Measurements from ENCODE around the gene TLR10. TPM values are rescaled to one million over a fixed set of nuclear protein-coding genes. Genes with fewer than 3 reads are reported as not detected.

The TLR10 gene
- total and polyA plus RNA-seq, 7 experiments from 2014 or later: 0.13 to 1.6 (median 0.25) TPM; not detected in 1

DNA sequence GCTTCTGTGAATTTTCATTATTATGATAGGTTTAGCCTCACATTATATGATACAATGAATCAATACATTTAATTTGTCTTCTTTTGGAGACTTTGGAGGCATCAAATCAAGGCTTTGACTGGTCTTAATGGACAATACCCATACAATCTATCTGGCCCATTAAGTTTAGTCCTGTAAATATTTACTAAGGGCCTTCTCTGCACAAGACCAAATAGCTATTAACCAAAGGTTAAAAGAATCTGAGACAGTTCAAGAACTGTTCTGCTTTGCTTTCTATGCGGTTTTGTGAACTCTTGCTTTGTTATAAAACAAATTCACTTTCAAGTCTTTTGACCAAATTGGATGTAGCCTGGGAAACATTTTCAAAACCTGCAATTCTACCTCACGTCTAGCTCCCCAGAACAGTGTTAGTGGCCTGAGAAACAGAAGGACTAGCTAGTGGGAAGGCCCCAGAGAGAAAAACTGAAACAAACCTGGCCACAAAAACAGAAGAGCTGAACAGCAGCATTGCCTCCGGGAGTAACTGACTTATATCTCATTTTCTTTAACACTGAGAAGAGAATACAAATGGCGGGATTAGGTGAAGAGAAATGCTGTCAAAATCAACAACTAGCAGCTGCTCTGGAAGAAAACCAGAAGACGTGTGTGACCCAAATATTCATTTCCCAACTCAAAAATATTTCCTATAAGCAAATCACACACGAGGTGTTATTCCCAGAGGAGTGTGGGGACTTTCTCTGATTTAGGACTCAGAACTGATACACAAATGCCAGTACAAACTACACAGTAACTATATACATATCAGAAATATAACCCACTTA, 21.3 kb upstream of the TLR10 start:
- peaks cover 16 to 50% (median 31%) of the 10 kb centered on the region in 11 donors for H3K9me3 Mint-ChIP-seq
- peak; percentile 36 for ATAC-seq
- Histone ChIP-seq H3K27ac (ENCODE audit: low read depth, low read length) (peak overlapping the region; percentile 61), H3K36me3 (ENCODE audit: control insufficient read depth in 2 of 3, insufficient read depth in 3 of 3, low read length in 3 of 3) (peaks cover 4 to 37% (median 9%) of the 10 kb centered on the region in 3 experiments), H3K4me1 (ENCODE audit: control insufficient read depth in 2 of 2, insufficient read depth in 2 of 2, low read length in 2 of 2) (peaks cover 8 to 12% of the 10 kb centered on the region in 2 donors), H3K9me3 (ENCODE audit: control insufficient read depth in 2 of 3, low read length in 3 of 3) (peaks cover 0 to 41% (median 4%) of the 10 kb centered on the region in 3 experiments), H3K4me3 (ENCODE audit: low read length) (peak overlapping the region; percentile 51), H3K27me3 (ENCODE audit: control insufficient read depth in 2 of 2, insufficient read depth in 2 of 2, low read length in 2 of 2) (no peaks in the 10 kb centered on the region)
- intact Hi-C loops (cut with micrococcal nuclease): loop anchor here (1.0 to 2.0 kb wide), 9 partner anchors 17 to 742 kb away; partner anchors contain the start of genes TLR6 (in 2 of the 2) and WDR19 (in 1 of the 2)
- peak overlapping the region; percentile 87 to 95 (median 90) for H3K4me3 Mint-ChIP-seq
- peaks cover 28 to 46% (median 39%) of the 10 kb centered on the region in 7 donors for H3K4me1 Mint-ChIP-seq
- ChIA-PET POLR2A (interaction anchor here (0.6 to 1.7 kb wide), 4 partner anchors 10 to 130 kb away, joined by 4 to 7 read pairs (median 6); no protein-coding TSS in a partner anchor), CTCF (interaction anchor here (0.6 to 3.1 kb wide), 21 partner anchors 10 to 744 kb away, joined by 3 to 41 read pairs (median 4); partner anchors contain the start of gene TLR10)
- peaks cover 0 to 1% (median 0%) of the 10 kb centered on the region in 5 donors for H3K27me3 Mint-ChIP-seq
- peaks cover 34 to 52% (median 44%) of the 10 kb centered on the region in 5 donors for H3K36me3 Mint-ChIP-seq
- peak in 2 of 9 donors; percentile 8 to 30 for DNase-seq
- peak overlapping the region; percentile 87 to 99 (median 94) for H3K27ac Mint-ChIP-seq

DNA sequence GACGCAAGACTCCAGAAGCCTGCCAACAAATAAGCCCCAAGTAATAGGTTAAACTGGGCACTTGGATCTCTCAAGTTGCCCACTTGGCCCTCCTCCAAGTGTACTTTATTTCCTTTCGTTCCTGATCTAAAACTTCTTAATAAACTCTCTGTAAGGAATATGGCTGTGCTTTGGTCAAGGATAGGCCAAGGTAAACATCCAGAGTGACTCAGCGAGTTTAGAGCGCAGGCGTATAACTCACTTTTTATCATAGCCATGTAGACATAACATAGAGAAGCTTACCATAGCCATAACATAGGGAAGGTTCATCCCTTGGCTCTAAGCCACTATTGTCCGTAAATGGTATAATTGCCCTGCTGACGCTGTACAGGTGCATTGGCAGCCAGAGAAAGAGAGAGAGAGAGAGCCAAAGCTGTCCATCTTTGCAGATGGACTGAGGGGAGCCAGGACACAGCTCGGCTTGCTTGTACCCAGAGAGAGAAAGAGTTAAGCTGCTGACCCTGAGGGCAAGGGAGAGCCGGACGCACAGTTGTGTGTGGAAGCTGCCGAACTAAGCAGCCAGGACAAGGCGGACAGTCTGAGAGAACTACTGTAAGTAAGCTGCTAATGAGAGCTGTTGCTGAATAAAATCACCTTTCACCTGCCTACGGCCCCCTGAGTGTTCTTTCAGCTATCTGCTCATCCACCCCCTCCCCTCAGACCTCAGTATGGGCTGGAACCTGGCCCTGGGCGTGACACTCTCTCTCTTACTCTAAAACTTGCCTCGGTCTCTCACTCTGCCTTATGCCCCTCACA, 20.0 kb upstream of the TLR10 start:
- Histone ChIP-seq H3K9me3 (ENCODE audit: control insufficient read depth in 2 of 3, low read length in 3 of 3) (peaks cover 0 to 52% (median 4%) of the 10 kb centered on the region in 3 experiments), H3K36me3 (ENCODE audit: control insufficient read depth in 2 of 3, insufficient read depth in 3 of 3, low read length in 3 of 3) (peaks cover 4 to 47% (median 16%) of the 10 kb centered on the region in 3 experiments), H3K27me3 (ENCODE audit: control insufficient read depth in 2 of 2, insufficient read depth in 2 of 2, low read length in 2 of 2) (no peaks in the 10 kb centered on the region), H3K4me3 (ENCODE audit: low read length) (no peak overlapping the region), H3K27ac (ENCODE audit: low read depth, low read length) (no peak overlapping the region), H3K4me1 (ENCODE audit: control insufficient read depth in 2 of 2, insufficient read depth in 2 of 2, low read length in 2 of 2) (peaks cover 8 to 12% of the 10 kb centered on the region in 2 donors)
- peaks cover 28 to 46% (median 39%) of the 10 kb centered on the region in 7 donors for H3K4me1 Mint-ChIP-seq
- intact Hi-C loops (cut with micrococcal nuclease): no loop called here
- DNase-seq (peak in 3 of 9 donors; percentile 8 to 30 (median 10)), ATAC-seq (no peak)
- H3K27me3 Mint-ChIP-seq: no peaks in the 10 kb centered on the region
- H3K9me3 Mint-ChIP-seq: peaks cover 17 to 63% (median 34%) of the 10 kb centered on the region in 11 donors
- ChIA-PET CTCF (interaction anchor here (0.9 to 3.1 kb wide), 8 partner anchors 8 to 60 kb away, joined by 3 to 41 read pairs (median 4); partner anchors contain the start of gene TLR10), POLR2A (interaction anchor here (0.5 kb wide), 1 partner anchor 362 kb away, joined by 3 read pairs; no protein-coding TSS in a partner anchor)
- peak overlapping the region in 6 of 9 donors; percentile 6 to 99 (median 85) for H3K27ac Mint-ChIP-seq
- peak overlapping the region in 9 of 10 donors; percentile 13 to 92 (median 89) for H3K4me3 Mint-ChIP-seq
- H3K36me3 Mint-ChIP-seq: peaks cover 35 to 65% (median 57%) of the 10 kb centered on the region in 5 donors

DNA sequence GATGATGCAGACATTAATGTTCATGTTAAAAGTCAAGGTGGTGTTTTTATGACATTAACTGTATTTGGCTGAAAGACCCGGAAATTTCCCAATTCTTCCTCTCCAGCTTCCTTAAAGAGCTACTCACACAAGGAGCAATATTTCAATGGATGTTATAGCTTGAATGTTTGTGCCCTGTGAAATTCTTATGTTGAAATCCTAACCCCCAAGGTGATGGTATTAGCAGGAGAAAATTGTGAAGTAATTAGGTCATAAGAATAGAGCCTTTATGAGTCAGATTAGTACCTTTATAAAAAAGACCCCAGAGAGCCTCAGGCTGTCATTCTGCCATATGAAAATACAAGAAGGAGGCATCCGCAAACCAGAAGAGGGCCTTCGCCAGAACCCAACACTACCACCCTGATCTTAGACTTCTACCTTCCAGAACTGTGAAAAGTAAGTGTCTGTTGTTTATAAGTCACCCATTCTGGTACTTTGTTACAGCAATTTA, 18.2 kb upstream of the TLR10 start:
- no peak for DNase-seq
- H3K36me3 ChIP-seq (ENCODE audit: control insufficient read depth in 2 of 3, insufficient read depth in 3 of 3, low read length in 3 of 3): peaks cover 4 to 47% (median 16%) of the 10 kb centered on the region in 3 experiments
- Mint-ChIP-seq H3K27ac (no peak overlapping the region), H3K36me3 (peaks cover 41 to 78% (median 71%) of the 10 kb centered on the region in 5 donors), H3K4me3 (peak overlapping the region in 1 of 10 donors; percentile 18), H3K9me3 (peaks cover 17 to 81% (median 42%) of the 10 kb centered on the region in 11 donors), H3K4me1 (peaks cover 26 to 45% (median 37%) of the 10 kb centered on the region in 7 donors), H3K27me3 (no peaks in the 10 kb centered on the region)
- H3K27ac ChIP-seq (ENCODE audit: low read depth, low read length): no peak overlapping the region
- H3K27me3 ChIP-seq (ENCODE audit: control insufficient read depth in 2 of 2, insufficient read depth in 2 of 2, low read length in 2 of 2): no peaks in the 10 kb centered on the region
- no peak for ATAC-seq
- ChIA-PET CTCF (interaction anchor here (0.8 kb wide), 1 partner anchor 8 kb away, joined by 3 read pairs; no protein-coding TSS in a partner anchor), POLR2A (interaction anchor here (0.6 kb wide), 1 partner anchor 600 kb away, joined by 3 read pairs; no protein-coding TSS in a partner anchor)
- intact Hi-C loops (cut with micrococcal nuclease): no loop called here
- peaks cover 4 to 61% (median 7%) of the 10 kb centered on the region in 3 experiments for H3K9me3 ChIP-seq (ENCODE audit: control insufficient read depth in 2 of 3, low read length in 3 of 3)
- peaks cover 8 to 11% of the 10 kb centered on the region in 2 donors for H3K4me1 ChIP-seq (ENCODE audit: control insufficient read depth in 2 of 2, insufficient read depth in 2 of 2, low read length in 2 of 2)
- no peak overlapping the region for H3K4me3 ChIP-seq (ENCODE audit: low read length)

DNA sequence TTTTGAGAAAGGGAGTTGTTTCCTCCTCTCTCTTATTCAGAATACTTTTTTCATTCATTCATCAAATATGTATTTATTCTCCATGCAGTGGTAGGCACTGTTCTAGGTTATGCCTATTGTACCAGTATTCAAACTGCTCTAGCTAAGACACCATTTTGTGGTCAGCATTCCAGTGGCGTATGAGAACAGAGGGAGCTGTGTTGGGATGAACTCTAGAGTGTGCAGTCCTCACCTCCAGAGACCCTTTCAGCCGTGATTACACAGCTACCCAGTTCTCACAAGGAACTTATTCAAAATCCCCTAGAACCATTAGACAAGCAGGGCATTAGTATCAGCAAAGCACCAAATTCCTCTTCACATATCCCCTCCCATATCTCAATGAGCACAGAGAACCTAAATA, 17.6 kb upstream of the TLR10 start:
- ChIA-PET CTCF (no interaction called here), POLR2A (interaction anchor here (0.6 kb wide), 1 partner anchor 599 kb away, joined by 3 read pairs; no protein-coding TSS in a partner anchor)
- intact Hi-C loops (cut with micrococcal nuclease): no loop called here
- DNase-seq (no peak), ATAC-seq (no peak)
- no peak overlapping the region for H3K27ac Mint-ChIP-seq
- Histone ChIP-seq H3K36me3 (ENCODE audit: control insufficient read depth in 2 of 3, insufficient read depth in 3 of 3, low read length in 3 of 3) (peaks cover 4 to 47% (median 16%) of the 10 kb centered on the region in 3 experiments), H3K4me3 (ENCODE audit: low read length) (no peak overlapping the region), H3K9me3 (ENCODE audit: control insufficient read depth in 2 of 3, low read length in 3 of 3) (peaks cover 4 to 68% (median 13%) of the 10 kb centered on the region in 3 experiments), H3K27me3 (ENCODE audit: control insufficient read depth in 2 of 2, insufficient read depth in 2 of 2, low read length in 2 of 2) (no peaks in the 10 kb centered on the region), H3K4me1 (ENCODE audit: control insufficient read depth in 2 of 2, insufficient read depth in 2 of 2, low read length in 2 of 2) (peaks cover 2 to 5% of the 10 kb centered on the region in 2 donors), H3K27ac (ENCODE audit: low read depth, low read length) (no peak overlapping the region)
- peaks cover 17 to 87% (median 45%) of the 10 kb centered on the region in 11 donors for H3K9me3 Mint-ChIP-seq
- no peaks in the 10 kb centered on the region for H3K27me3 Mint-ChIP-seq
- H3K4me1 Mint-ChIP-seq: peaks cover 20 to 38% (median 31%) of the 10 kb centered on the region in 7 donors
- H3K4me3 Mint-ChIP-seq: peak overlapping the region in 1 of 10 donors; percentile 18
- H3K36me3 Mint-ChIP-seq: peaks cover 41 to 81% (median 73%) of the 10 kb centered on the region in 5 donors

DNA sequence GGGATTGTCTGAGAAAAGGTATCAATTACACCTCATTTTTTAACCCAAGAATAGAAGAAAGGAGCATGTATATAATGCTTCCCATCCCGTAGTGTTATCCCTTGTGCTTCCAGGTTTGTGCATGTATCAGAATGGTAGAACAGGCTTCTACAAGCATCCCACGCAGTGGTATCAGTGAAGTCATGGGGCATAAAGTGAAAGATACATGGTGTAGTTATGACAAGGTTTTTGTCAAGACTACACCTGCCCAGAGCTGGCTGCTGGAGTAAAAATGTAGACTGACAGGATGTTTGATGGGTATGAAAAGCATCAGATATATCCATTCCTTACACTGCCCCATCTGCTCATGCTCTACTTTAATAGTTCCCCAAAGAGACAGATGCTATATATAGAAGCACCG, 12.3 kb upstream of the TLR10 start:
- peaks cover 11 to 98% (median 39%) of the 10 kb centered on the region in 11 donors for H3K9me3 Mint-ChIP-seq
- POLR2A ChIA-PET: interaction anchor here (0.7 kb wide), 3 partner anchors 11 to 666 kb away, joined by 3 read pairs; no protein-coding TSS in a partner anchor
- peaks cover 24 to 84% (median 63%) of the 10 kb centered on the region in 5 donors for H3K36me3 Mint-ChIP-seq

More for the DNA sequence above, 12.3 kb upstream of the TLR10 start:
- Mint-ChIP-seq H3K4me3 (no peak overlapping the region), H3K27ac (no peak overlapping the region), H3K4me1 (peaks cover 0 to 14% (median 0%) of the 10 kb centered on the region in 7 donors), H3K27me3 (no peaks in the 10 kb centered on the region)
- Histone ChIP-seq H3K4me1 (ENCODE audit: control insufficient read depth in 2 of 2, insufficient read depth in 2 of 2, low read length in 2 of 2) (no peaks in the 10 kb centered on the region), H3K36me3 (ENCODE audit: control insufficient read depth in 2 of 3, insufficient read depth in 3 of 3, low read length in 3 of 3) (peaks cover 4 to 21% (median 15%) of the 10 kb centered on the region in 3 experiments), H3K4me3 (ENCODE audit: low read length) (no peak overlapping the region), H3K9me3 (ENCODE audit: control insufficient read depth in 2 of 3, low read length in 3 of 3) (peaks cover 4 to 49% (median 15%) of the 10 kb centered on the region in 3 experiments), H3K27ac (ENCODE audit: low read depth, low read length) (no peak overlapping the region), H3K27me3 (ENCODE audit: control insufficient read depth in 2 of 2, insufficient read depth in 2 of 2, low read length in 2 of 2) (no peaks in the 10 kb centered on the region)
- ATAC-seq (no peak), DNase-seq (no peak)
- CTCF ChIA-PET: interaction anchor here (0.6 to 1.3 kb wide), 5 partner anchors 8 to 773 kb away, joined by 3 to 7 read pairs (median 3); partner anchors contain the start of gene TLR10
- intact Hi-C loops (cut with micrococcal nuclease): no loop called here
